ENCODE measurements around the gene RHOU.
"Not testable (repeated sequence)": the region's sequence is repeated elsewhere in the genome, so short reads cannot be mapped to it uniquely, and the experiment has no call there.

RHOU gene

GRCh38 chr1:228760979-228761378, 25.7 kb downstream of the RHOU start:
- DNase-seq (ENCODE audit: low read depth), result no peak

- no peak for DNase-seq (ENCODE audit: low read depth)
Observed at GRCh38 chr1:228763561-228763960, 28.3 kb downstream of the RHOU start.

GRCh38 chr1:228765168-228765946, 30.1 kb downstream of the RHOU start:
- no peak for DNase-seq (ENCODE audit: low read depth)

GRCh38 chr1:228766788-228767187, 31.5 kb downstream of the RHOU start:
- DNase-seq (ENCODE audit: low read depth), result no peak

GRCh38 chr1:228767636-228768354, 32.5 kb downstream of the RHOU start:
- no peak for DNase-seq (ENCODE audit: low read depth)

GRCh38 chr1:228768355-228769000, 33.2 kb downstream of the RHOU start:
- DNase-seq (ENCODE audit: low read depth), result no peak

- no peak for DNase-seq (ENCODE audit: low read depth)
Observed at GRCh38 chr1:228770779-228771223, 35.5 kb downstream of the RHOU start.

- DNase-seq (ENCODE audit: low read depth), result no peak
Observed at GRCh38 chr1:228772516-228773212, 37.4 kb downstream of the RHOU start.

- not testable (repeated sequence) for DNase-seq (ENCODE audit: low read depth)
Observed at GRCh38 chr1:228775946-228776345, 40.7 kb downstream of the RHOU start.

GRCh38 chr1:228776449-228776848, 41.2 kb downstream of the RHOU start:
- DNase-seq (ENCODE audit: low read depth), result no peak

- no peak for DNase-seq (ENCODE audit: low read depth)
Observed at GRCh38 chr1:228777236-228777635, 42.0 kb downstream of the RHOU start.

- no peak for DNase-seq (ENCODE audit: low read depth)
Observed at GRCh38 chr1:228778026-228778425, 42.7 kb downstream of the RHOU start.

GRCh38 chr1:228778466-228778865, 43.2 kb downstream of the RHOU start:
- no peak for DNase-seq (ENCODE audit: low read depth)

- no peak for DNase-seq (ENCODE audit: low read depth)
Observed at GRCh38 chr1:228778961-228779360, 43.7 kb downstream of the RHOU start.

- no peak for DNase-seq (ENCODE audit: low read depth)
Observed at GRCh38 chr1:228781161-228781808, 46.0 kb downstream of the RHOU start.

GRCh38 chr1:228781809-228782661, 46.8 kb downstream of the RHOU start:
- DNase-seq (ENCODE audit: low read depth), result no peak

- no peak for DNase-seq (ENCODE audit: low read depth)
Observed at GRCh38 chr1:228782662-228783417, 47.6 kb downstream of the RHOU start.

GRCh38 chr1:228783418-228784040, 48.2 kb downstream of the RHOU start:
- DNase-seq (ENCODE audit: low read depth), result no peak

- DNase-seq (ENCODE audit: low read depth), result no peak
Observed at GRCh38 chr1:228784181-228784580, 48.9 kb downstream of the RHOU start.
